GM12873 (cell line): ENCODE data around the gene FAM3D.
A peak's percentile ranks its signal among the peaks of the same experiment; 100 is the strongest.

Experiments
- TF ChIP-seq, protein P1 (sequence below): IDR thresholded peaks from 2 replicates; pipeline ENCODE4 v1.5.1; 2012; ENCODE audit warnings: low read depth, mild to moderate bottlenecking, moderate library complexity, low read length, control low read depth; ENCODE audit not compliant: insufficient read depth; ENCODE audit errors: missing control alignments

FAM3D gene

GRCh38 chr3:58585005-58585786 is 81.4 kb downstream of the FAM3D start:
- TF ChIP-seq, protein P1, sequence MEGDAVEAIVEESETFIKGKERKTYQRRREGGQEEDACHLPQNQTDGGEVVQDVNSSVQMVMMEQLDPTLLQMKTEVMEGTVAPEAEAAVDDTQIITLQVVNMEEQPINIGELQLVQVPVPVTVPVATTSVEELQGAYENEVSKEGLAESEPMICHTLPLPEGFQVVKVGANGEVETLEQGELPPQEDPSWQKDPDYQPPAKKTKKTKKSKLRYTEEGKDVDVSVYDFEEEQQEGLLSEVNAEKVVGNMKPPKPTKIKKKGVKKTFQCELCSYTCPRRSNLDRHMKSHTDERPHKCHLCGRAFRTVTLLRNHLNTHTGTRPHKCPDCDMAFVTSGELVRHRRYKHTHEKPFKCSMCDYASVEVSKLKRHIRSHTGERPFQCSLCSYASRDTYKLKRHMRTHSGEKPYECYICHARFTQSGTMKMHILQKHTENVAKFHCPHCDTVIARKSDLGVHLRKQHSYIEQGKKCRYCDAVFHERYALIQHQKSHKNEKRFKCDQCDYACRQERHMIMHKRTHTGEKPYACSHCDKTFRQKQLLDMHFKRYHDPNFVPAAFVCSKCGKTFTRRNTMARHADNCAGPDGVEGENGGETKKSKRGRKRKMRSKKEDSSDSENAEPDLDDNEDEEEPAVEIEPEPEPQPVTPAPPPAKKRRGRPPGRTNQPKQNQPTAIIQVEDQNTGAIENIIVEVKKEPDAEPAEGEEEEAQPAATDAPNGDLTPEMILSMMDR = peak; percentile 70

- TF ChIP-seq, protein P1 = no peak
These were observed 81.9 kb downstream of the FAM3D start for GRCh38 chr3:58584690-58585004.
